CD4-positive, alpha-beta T cell treated with Interleukin-2 at 100 ng/mL for 4 hours (primary cell): ENCODE measurements around the gene CHRNB4.

Experiments
- DNase-seq: peaks from one replicate; pipeline ENCODE4 v3.0.0-alpha.2; 2020; ENCODE audit warnings: low spot score

Gene CHRNB4

GRCh38 chr15:78667578-78668236 is 26.7 kb upstream of the CHRNB4 start:
- no peak for DNase-seq

GRCh38 chr15:78666010-78666409 is 25.0 kb upstream of the CHRNB4 start:
- DNase-seq: no peak

GRCh38 chr15:78663703-78664102 is 22.7 kb upstream of the CHRNB4 start:
- DNase-seq: no peak

GRCh38 chr15:78662028-78662427 is 21.0 kb upstream of the CHRNB4 start:
- DNase-seq: no peak

- DNase-seq: no peak
These were observed 20.0 kb upstream of the CHRNB4 start for GRCh38 chr15:78661001-78661400.

- no peak for DNase-seq
These were observed 19.6 kb upstream of the CHRNB4 start for GRCh38 chr15:78660584-78660983.

- DNase-seq: no peak
These were observed 17.8 kb upstream of the CHRNB4 start for GRCh38 chr15:78658823-78659222.

- DNase-seq: no peak
These were observed 13.3 kb upstream of the CHRNB4 start for GRCh38 chr15:78654272-78654671.

- DNase-seq: no peak
These were observed 11.1 kb upstream of the CHRNB4 start for GRCh38 chr15:78651930-78652615.

- DNase-seq: no peak
These were observed 10.0 kb upstream of the CHRNB4 start for GRCh38 chr15:78651007-78651406.

GRCh38 chr15:78650022-78650421 is 9.0 kb upstream of the CHRNB4 start:
- DNase-seq: no peak

GRCh38 chr15:78645009-78645408 is 4.0 kb upstream of the CHRNB4 start:
- DNase-seq: no peak

GRCh38 chr15:78642331-78642730 is 1.3 kb upstream of the CHRNB4 start:
- no peak for DNase-seq

GRCh38 chr15:78641749-78642275 is 802 bp upstream of the CHRNB4 start:
- no peak for DNase-seq

GRCh38 chr15:78640527-78641101 is 396 bp downstream of the CHRNB4 start:
- no peak for DNase-seq

GRCh38 chr15:78638658-78639314 is 2.2 kb downstream of the CHRNB4 start:
- peak; percentile 28 for DNase-seq

- DNase-seq: no peak
These were observed 3.1 kb downstream of the CHRNB4 start for GRCh38 chr15:78637776-78638435.

GRCh38 chr15:78636378-78636859 is 4.6 kb downstream of the CHRNB4 start:
- no peak for DNase-seq

- DNase-seq: no peak
These were observed 5.7 kb downstream of the CHRNB4 start for GRCh38 chr15:78635346-78635745.

GRCh38 chr15:78634210-78635145 is 6.5 kb downstream of the CHRNB4 start:
- DNase-seq: no peak

GRCh38 chr15:78633348-78633747 is 7.7 kb downstream of the CHRNB4 start:
- no peak for DNase-seq
